ENCODE results near the gene RANBP3.
A peak's percentile ranks its signal among the peaks of the same experiment; 100 is the strongest.
"Not testable (repeated sequence)": the region's sequence is repeated elsewhere in the genome, so short reads cannot be mapped to it uniquely, and the experiment has no call there.

RANBP3 gene

DNA sequence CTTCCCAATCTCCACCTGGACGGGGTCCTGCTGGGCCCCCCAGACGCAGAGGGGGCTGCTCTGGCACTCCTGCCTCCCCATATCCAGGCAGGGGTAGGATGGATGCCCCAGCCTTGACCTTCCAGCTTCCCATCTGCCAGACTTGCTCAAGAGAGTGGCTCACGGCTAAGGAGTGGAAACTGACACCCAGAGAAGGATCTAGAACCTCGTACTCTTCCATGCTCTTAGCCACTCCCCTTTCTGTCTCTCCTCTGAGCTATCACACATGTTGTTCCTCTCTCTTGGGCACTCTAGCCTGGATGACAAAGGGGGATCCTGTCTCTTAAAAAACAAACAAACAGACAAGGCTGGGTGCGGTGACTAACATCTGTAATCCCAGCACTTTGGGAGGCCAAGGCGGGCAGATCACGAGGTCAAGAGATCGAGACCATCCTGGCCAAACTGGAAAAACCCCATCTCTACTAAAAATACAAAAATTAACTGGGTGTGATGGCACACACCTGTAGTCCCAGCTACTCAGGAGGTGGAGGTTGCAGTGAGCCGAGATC is 95.4 kb downstream of the RANBP3 start:
- DNase-seq (ENCODE audit: low spot score), result no peak

DNA sequence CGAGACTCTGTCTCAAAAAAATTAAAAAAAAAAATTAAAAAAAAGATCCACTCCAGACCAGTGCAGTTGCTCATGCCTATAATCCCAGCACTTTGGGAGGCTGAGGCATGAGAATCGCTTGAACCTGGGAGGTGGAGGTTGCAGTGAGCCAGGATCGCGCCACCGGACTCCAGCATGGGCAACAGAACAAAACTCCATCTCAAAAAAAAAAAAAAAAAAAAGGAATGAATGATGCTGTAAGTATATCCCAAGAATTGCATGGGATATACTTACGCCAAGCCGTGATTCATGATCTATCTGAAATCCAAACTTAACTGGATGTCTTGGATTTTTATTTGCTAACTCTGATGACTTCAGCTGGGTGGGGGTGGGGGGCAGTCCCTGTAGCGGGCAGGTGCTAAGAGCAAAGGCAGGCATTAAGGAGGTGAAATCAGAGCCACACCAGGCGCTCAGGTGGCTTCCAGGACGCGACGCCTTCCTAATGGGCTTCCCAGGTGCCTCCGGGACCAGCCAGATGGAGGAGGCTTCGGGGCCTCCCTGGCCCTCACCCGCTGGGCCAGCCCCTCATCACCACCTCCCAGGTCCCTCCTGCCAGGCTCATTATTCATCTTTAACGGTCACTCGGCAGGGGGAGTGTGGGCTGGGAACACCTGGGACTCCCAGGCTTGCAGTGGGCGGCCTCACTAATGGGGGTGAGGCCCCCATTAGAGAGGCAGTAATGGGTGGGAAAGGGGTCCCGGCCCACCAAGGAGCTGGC is 96.2 kb downstream of the RANBP3 start:
- DNase-seq (ENCODE audit: low spot score), result no peak

DNA sequence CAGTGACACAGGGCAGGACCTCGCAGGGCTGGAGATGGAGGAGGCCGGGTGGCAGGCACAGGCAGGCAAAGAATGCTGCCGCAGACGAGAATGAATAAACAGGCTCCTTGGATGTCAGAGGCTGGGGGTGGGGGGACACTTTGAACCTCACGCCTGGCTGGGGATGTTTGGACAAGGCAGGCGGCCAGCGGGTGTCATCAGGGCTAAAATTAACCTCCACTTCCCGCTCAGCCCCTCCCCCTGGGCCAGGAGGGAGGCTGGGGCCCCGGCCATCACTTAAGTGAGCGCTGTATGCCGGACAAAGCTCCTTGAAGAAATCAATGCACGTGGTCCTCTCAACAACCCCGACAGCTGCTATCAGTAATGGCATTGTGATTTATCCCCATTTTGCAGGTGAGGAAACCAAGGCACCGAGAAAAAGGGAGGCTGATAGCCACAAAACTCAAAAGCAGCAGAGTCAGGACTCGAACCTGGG is 97.3 kb downstream of the RANBP3 start:
- no peak for DNase-seq (ENCODE audit: low spot score)

DNA sequence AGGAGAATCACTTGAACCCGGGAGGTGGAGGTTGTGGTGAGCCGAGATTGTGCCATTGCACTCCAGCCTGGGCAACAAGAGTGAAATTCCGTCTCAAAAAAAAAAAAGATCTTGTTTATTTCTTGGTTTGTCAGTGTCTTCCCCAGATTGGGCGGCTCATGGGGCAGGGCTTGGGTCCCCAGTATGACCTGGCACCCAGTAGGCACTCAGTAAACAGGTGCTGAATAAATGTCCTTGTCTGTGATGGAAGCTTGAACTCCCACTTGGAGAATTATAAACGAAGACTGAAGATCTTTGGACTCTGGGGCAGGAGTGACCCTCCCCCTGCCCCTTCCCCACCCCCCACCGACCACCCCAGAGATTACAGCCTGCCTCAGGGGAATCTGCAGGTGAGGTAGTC is 97.7 kb downstream of the RANBP3 start:
- DNase-seq (ENCODE audit: low spot score), result no peak

DNA sequence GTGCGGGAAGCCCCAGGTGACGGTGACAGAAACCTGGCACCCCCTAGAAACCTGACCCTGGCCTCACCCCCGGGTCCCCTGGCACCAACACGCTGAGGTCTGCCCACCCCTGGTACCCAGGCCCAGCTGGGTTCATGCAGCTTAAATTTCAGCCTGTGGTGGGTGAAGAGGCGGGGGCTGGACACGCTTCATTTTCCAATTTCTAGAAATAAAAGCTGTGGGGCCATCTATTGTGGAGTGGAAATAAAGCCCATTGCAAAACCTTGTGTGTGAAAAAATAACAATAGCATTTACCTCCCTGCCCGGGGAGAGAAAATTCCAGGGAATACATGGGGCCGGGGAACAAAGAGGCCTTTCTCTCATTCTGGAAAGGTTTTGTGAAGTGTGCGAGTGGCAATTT is 100.1 kb downstream of the RANBP3 start:
- DNase-seq (ENCODE audit: low spot score), result peak; percentile 22

DNA sequence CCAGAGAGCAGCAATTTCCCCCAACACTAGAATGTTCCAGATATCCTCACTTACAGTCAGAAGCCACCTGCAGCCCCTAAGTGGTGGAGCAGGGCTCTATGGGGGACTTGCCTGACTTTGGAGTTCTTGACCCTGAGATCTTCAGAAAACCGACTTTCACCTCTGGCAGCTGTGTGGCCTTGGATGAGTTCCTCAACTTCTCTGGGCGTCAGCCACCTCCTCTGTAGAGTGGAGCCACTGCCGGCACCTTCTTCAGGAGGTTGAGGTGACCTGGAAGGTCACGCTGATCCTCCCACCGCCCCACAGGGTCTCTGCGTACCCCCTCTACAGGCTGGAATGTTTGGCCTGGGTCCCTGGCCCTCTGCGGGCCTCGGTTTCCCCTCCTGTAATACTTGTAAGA is 100.5 kb downstream of the RANBP3 start:
- no peak for DNase-seq (ENCODE audit: low spot score)

DNA sequence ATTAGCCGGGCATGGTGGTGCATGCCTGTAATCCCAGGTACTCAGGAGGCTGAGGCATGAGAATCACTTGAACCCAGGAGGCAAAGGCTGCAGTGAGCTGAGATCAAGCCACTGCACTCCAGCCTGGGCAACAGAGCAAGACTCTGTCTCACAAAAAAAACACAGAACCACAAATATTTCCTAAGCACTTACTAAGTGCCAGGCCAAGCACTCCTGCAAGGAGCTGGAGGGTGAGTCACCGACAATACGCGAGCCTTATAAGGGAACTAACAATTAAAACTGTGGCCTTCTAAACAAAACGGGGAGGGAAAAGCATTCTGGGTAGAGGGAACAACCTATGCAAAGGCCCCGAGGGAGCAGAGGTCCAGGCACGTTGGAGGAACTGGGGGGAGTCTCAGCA is 103.4 kb downstream of the RANBP3 start:
- DNase-seq (ENCODE audit: low spot score), result not testable (repeated sequence)

DNA sequence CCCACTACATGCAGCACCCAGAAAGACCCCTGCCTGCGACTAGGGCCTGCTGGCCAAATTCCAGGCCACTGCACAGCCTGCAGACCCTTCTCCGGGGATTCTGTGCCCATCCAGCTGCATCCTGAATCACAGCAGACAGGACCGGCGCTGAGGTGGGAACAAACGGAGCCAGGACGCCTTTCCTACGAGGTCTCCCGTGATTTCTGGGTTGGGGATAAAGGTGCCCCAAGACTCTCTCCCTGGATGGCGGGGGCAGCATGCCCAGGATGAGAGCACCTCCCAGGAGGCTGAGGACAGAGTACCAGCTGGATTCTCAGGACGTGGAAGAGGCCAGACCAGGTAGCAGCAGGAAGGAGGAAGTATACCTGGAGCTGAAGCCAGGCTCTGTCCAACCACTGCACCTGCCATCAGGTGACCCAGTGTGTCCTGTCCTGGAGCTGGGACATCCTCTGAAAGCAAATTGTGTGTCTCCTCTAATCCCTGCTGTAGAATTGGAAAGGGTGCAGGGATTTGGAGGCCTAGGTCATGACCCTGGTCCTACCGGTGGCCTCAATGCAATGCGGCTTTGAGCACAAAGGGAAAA is 104.2 kb downstream of the RANBP3 start:
- DNase-seq (ENCODE audit: low spot score), result no peak

DNA sequence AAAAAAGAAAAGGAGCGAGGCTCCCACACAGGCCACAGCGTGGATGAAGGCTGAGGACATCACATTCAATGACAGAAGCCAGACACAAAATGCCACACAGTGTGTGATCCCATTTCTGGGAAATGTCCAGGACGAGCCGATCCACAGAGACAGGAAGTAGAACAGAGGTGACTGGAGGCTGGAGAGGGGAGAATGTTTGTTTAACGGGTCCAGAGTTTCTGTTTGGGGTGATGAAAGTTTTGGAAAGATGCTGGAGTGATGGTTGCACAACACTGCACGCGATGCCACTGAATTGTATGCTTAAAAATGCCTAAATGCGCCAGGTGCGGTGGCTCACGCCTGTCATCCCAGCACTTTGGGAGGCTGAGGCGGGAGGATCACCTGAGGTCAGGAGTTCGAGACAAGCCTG is 107.0 kb downstream of the RANBP3 start:
- no peak for DNase-seq (ENCODE audit: low spot score)

DNA sequence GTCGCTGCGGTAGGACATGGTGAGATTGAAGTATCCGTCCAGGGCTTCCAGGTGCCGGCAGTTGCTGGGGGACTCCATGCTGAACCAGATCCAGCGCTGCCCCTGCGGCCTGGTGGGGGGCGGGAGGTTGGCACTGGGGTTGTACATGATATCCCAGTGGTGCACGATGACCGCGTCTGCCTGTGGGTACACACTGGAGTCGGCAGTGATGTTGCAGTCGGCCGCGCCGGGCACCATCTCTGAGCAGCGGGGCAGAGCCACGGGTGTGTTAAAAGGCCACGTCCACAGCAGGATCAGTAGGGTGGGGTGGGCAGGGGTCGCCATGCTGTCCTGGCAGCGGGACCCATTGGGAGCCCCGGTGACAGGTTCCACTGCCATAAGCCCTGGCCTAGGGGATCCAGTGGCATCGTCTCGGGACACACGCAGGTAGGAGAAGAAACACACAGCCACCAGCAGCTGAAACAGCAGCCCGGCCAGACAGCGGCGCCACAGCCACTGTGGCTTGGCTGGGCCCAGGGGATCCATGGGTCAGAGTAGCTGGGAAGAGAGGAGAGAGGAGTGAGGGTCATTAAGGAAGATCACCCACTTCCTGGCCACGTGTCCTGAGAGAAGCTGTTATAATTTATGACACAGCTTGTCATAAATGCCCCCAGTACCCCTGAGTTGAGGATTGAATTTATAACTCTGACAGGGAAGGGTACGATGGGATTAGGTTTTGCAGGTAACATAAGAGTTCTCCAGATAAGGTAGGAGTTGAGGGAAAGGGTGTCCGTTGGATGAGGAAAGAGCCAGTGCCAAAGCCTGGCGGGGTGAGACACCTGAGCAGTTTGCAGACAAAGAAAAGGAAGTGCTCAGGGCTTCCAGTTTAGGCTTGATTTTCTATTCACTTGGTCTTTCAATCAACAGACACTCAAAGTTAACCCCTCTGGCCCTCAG is 110.5 kb downstream of the RANBP3 start:
- no peak for DNase-seq (ENCODE audit: low spot score)

All from COLO829 (cell line).